GM15510 (cell line): ENCODE results near the gene POP4.

Source experiments
- POLR2A ChIP-seq: IDR thresholded peaks from 3 replicates; pipeline ENCODE4 v1.6.1; 2011; ENCODE audit warnings: borderline replicate concordance; ENCODE audit not compliant: insufficient read length; ENCODE audit errors: extremely low read depth

The POP4 gene

GRCh38 chr19:29588095-29588494 lies 18.0 kb upstream of the POP4 start:
- no peak for TF ChIP-seq POLR2A

- no peak for TF ChIP-seq POLR2A
These were observed 15.8 kb upstream of the POP4 start for GRCh38 chr19:29590278-29590677.

- TF ChIP-seq POLR2A, result no peak
These were observed 14.4 kb upstream of the POP4 start for GRCh38 chr19:29591670-29592069.

- TF ChIP-seq POLR2A, result no peak
These were observed 12.2 kb upstream of the POP4 start for GRCh38 chr19:29593869-29594268.

- no peak for TF ChIP-seq POLR2A
These were observed 9.9 kb upstream of the POP4 start for GRCh38 chr19:29596080-29596727.

DNA sequence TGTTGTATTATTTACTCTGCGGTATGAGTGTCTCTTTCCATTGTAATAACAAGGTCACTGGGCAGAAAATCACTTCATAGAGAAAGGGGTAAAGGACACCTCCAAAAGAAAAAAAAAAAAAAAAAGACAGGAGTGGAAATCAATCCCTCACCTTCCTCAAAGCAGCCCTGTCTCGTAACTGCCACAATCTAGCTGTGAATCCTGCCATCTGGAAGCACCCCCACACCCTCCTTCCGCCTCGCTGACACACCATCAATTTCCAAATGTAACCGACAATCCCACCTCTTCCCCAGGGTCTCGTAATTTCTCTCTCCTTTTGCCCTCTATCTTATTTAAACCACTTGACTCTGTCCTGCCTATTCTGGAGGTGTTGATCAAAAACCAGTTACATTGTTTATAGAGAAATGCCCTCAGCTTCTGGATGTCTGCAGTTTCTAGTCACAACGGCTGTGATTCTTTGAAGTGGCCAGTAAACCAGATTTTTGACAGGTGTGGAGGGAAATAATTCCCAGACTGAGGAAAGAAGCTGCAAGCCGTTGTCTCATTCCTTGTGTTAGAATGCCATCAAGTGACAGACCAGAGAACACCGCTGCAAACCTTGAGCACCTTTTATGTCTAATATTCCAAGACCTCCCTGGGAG lies 9.1 kb upstream of the POP4 start:
- TF ChIP-seq POLR2A, result no peak

DNA sequence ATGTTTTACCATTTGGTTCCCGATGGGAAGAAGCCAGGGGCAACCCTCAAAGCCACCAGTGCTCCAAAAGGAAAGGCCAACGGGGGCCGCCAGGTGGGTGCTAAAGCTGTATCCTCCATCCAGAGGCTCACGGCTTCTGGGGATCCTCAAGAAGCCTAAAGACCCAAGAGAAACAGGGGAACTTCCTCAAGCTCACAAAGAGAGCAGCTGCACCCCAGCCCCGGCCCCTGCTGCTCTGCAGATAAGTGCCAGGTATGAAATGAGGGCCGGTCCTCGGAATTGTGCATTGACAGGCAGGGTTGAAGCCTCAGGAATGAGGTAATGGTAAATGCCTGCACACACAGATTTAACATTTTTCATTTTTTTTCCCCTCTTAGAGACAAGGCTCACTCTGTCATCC lies 8.0 kb upstream of the POP4 start:
- TF ChIP-seq POLR2A, result no peak

DNA sequence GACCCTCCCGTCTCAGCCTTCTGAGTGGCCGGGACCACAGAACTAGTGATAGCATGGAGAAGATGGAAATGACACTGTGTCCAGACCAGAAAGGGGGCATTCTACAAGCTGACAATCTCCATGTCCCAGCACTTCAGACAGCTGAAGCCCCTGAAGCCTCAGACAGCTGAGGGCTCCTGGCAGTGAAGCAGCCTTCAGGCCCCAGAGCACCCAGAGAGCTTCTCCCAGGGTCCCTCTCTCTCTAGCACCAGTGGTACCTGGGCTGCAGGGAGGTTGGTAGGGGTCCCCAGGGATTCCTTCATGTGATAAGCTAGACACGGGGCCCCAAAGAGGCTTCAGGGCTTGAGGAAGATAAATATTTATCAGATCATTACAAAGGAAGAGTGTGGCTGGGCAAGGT lies 7.6 kb upstream of the POP4 start:
- no peak for TF ChIP-seq POLR2A

DNA sequence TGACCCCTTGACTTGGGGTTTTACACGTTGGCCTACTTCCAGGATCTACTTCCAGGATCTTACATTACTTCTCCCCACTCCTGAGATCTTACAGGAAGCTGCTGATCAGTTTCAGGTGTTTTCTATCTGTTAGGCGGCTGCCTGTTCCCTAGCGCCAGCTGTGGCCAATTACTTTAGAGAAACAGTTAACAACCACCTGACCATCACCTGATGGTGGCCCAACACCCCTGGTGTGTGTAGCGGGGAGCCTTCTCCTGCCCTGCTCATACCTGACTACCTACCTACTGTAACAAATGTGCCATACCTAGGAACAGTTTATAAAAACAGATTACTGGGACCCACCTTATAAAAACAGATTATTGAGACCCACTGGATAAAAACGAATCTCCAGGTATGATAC lies 2.8 kb upstream of the POP4 start:
- TF ChIP-seq POLR2A, result no peak

DNA sequence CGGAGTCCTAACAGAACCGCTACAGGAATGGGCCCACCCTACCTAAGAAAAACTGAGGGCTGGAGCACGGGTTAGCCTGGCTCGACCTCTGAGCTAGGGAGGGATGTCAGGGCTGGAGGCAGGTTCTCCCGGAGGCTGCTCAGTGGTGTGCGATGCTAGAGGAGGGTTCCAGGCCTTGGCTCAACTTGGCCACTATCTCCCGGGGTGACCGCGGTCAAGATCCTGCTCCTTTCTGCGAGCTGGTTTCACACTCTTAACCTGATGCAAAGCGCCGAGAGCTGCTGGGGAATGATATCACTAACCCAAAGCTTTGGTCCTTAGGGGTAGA lies 301 bp downstream of the POP4 start:
- TF ChIP-seq POLR2A, result no peak

DNA sequence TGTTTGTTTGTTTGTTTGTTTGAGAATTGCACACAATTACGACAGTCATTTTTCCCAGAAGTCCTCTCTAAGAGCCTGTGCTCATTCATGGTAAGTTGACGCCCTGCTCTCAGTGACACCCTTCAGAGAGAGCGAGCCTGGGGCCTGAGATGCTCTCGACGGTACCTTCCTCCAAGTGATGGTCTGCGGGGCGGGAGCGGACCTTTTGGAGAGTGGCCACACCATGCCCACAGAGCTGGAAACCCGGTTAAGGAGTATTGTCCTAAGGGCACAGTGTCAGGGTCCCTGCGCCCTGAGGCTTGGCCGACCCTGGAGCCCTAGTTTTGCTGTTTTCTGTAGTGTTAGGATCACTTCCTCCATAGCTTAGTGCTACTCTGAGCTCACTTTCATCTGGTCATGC lies 3.6 kb downstream of the POP4 start:
- no peak for TF ChIP-seq POLR2A

DNA sequence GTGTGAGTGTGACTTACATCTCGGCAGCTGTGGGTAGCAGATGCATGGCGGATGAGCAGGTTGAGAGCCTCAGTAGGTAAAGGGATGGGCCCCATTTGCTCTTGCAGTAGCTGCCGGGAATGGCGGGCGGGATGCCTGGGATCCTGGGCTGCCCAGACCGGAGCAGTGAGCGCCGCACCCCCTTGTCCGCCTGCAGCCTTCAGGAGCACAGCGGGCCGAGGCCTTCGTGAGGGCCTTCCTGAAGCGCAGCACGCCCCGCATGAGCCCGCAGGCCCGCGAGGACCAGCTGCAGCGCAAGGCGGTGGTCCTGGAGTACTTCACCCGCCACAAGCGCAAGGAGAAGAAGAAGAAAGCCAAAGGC lies 4.1 kb downstream of the POP4 start:
- no peak for TF ChIP-seq POLR2A

DNA sequence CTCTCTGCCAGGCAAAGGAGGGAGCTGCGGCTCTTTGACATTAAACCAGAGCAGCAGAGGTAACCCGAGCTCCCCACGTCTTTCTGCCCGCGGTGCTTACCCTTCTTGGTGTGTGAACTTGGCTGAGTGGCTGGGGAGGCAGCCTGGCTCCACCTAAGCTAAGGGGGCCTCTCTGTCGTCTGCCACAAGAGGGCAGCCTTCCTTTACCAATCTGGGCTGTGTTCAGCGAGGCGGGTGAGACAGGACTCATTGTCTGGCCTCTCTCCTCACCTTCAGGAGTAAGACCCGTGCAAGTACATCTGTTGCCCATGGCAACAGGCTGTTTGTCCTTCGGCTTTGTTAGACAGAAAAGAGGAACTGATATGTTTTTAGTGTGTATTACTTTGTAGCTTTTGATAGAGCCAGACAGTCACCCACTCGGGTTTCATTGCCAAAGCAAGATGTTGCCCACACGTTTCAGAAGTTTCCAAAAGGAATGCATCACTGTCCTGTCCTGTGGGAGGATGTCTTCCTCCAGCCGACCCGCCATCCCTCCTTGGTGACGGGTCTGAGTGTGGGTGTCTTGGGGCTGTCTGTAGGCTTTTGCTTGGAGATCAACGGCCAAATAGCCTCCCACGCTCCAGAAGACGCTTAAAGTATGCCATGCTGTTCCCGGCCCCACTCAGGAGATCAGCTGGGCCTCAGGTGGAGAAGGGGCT lies 4.6 kb downstream of the POP4 start:
- no peak for TF ChIP-seq POLR2A

DNA sequence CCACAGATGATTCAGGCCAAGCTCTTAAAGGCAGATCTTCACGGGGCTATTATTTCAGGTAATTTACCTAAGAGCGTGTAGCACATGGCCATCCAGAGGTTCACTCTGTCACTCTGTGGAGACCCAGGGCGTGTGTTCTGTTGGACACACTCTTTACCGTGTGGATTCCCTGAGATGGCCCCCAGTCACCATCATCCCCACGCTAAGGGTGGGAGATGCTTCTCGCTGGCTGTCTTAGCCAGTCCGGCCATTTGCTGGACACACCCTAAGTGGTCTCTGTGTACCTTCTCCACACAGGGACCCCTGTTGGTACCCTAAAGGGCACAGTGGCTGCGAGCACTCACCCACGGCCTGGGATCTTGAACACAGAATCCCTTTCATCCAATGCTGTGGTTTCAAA lies 6.0 kb downstream of the POP4 start:
- TF ChIP-seq POLR2A, result no peak

DNA sequence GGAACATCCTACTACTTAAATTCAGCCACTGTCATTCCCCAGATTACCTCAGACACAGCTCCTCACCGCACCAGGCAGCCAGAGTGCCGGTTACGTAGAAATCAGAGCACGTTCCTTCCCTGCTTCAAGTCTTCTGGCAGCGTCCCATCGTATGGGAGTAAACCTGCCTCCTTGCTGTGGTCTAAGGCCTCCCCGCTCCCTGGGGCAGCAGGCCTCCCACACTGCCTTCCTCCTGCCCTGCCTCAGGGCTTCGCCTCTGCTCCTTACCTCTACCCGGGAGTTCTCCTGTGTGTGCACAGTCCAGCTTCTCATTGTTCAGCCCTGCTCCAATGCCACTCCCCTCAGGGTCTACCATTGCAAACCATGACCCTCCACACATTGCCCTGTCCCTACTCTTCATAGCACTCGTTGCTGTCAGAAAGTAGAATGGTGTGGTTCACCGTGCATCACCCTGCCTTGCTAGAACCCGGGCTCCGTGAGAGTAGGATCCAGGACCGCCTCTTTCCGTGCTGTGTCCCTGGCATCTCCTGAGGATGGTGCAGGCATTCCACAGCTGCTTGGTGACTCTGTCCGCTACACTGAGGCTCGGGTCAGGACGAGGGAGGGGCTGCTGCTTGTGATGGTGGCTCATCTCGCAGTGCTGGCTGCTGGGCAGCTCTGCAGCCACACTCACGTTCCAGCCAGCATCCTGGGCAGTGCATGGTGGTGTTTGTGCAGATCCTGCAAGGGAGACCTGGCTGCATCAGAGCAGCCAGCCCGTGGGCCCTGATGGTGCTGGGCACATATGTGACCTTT lies 6.9 kb downstream of the POP4 start:
- no peak for TF ChIP-seq POLR2A

DNA sequence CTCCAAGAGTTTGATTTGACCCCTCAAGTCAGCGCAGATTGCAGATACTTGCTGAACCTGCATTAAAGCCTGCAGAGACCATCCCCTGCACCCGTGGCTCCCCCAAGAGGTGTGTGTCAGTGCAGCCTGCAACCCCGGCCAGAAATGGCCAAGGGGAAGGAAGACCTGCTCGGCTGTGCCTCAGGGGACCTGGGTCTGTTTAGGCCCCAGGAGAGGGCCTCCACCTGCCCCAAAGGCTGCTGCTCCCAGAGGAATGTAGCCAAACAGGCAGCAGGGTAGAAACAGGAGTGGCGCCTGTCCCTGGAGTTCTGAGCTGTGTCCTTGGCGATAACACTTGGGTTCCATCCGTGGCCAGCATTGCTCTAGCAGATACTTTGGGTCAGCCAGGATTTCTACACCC lies 8.0 kb downstream of the POP4 start:
- TF ChIP-seq POLR2A, result no peak

DNA sequence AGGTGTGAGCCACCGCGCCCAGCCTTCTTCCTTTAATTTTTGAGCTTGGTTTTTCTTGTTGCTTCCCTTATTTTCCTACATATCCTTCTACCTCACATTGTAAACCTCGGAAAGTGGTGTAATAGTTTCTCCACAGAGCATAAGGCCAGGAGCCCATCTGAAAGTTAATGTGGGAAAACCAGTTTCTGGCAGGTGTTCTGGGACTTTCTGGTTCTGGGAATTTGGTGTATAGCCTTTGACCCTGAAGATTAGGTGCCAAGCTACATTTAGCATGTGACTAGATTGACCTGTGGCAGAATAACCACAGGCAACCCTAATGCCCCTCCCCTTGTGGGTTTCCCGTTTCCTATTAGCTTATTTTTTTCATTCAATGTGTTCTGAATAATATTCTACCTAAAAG lies 8.7 kb downstream of the POP4 start:
- TF ChIP-seq POLR2A, result no peak
